ENCODE results near the gene GNA12. TPM values are rescaled to one million over a fixed set of nuclear protein-coding genes. Genes with fewer than 3 reads are reported as not detected.

Gene GNA12
- total and polyA plus RNA-seq, 10 of the 15 experiments (the other 5 are each of a cell fraction or from before 2014, with no cell fraction given): 1.9 to 51.8 (median 12.6) TPM

GRCh38 chr7:2826771-2827170, 17.3 kb downstream of the GNA12 start (continued):
- TF ChIP-seq CEBPZ (IDR thresholded peaks at IDR 0.05; ENCODE audit: low read depth, low read length) (no peak), PAX8 (IDR thresholded peaks at IDR 0.05) (no peak), ZNF217 (IDR thresholded peaks at IDR 0.05) (no peak), CHD4 (IDR thresholded peaks at IDR 0.05) (no peak), ZNF687 (IDR thresholded peaks at IDR 0.05) (no peak)
